GM23338 (cell line): ENCODE measurements around the gene RNF220. TPM values are rescaled to one million over a fixed set of nuclear protein-coding genes. Genes with fewer than 3 reads are reported as not detected.
A peak's percentile ranks its signal among the peaks of the same experiment; 100 is the strongest.

Experiments
- ATAC-seq: fragments of 200-7000 bp; cut with Tn5 transposase; 3 replicates; pipeline ENCODE4 v1.9.1; 2020
- DNase-seq: peaks from one replicate; pipeline ENCODE4 v3.0.0-alpha.2; 2015; ENCODE audit warnings: low spot score
- H2AFZ ChIP-seq: fragments of 200-600 bp; sonication (generic); 2 replicates; pipeline ENCODE4 v1.8.0; 2016; ENCODE audit warnings: antibody characterized with exemption, mild to moderate bottlenecking, moderate library complexity
- H3F3A ChIP-seq: fragments of 200-600 bp; sonication (generic); replicated peaks from 2 replicates; pipeline ENCODE4 v1.8.0; 2017; ENCODE audit warnings: antibody characterized with exemption, mixed run types, low read depth
- H3K27ac ChIP-seq: fragments of 200-600 bp; sonication (generic); 2 replicates; pipeline ENCODE4 v1.6.1; 2016; ENCODE audit warnings: low read depth
- H3K27me3 ChIP-seq: fragments of 200-600 bp; sonication (generic); 2 replicates; pipeline ENCODE4 v1.8.0; 2016; ENCODE audit warnings: mild to moderate bottlenecking, mixed run types, moderate library complexity; ENCODE audit not compliant: insufficient read depth
- H3K36me3 ChIP-seq: fragments of 200-600 bp; sonication (generic); 2 replicates; pipeline ENCODE4 v1.8.0; 2016; ENCODE audit warnings: mild to moderate bottlenecking; ENCODE audit not compliant: insufficient read depth
- H3K4me1 ChIP-seq: fragments of 200-600 bp; sonication (generic); 2 replicates; pipeline ENCODE4 v1.8.0; 2016; ENCODE audit warnings: mild to moderate bottlenecking, moderate library complexity; ENCODE audit not compliant: insufficient read depth
- H3K4me2 ChIP-seq: fragments of 200-600 bp; sonication (generic); 2 replicates; pipeline ENCODE4 v1.7.1; 2017; ENCODE audit warnings: mixed run types
- H3K4me3 ChIP-seq: fragments of 200-600 bp; sonication (generic); 2 replicates; pipeline ENCODE4 v1.6.1; 2016; ENCODE audit warnings: mixed run types
- H3K79me2 ChIP-seq: fragments of 200-600 bp; sonication (generic); replicated peaks from 2 replicates; pipeline ENCODE4 v1.8.0; 2017; ENCODE audit warnings: mild to moderate bottlenecking; ENCODE audit not compliant: insufficient read depth
- H3K9me2 ChIP-seq: fragments of 200-600 bp; sonication (generic); 2 replicates; pipeline ENCODE4 v1.8.0; 2017; ENCODE audit not compliant: insufficient read depth
- H4K20me1 ChIP-seq: fragments of 200-600 bp; sonication (generic); replicated peaks from 2 replicates; pipeline ENCODE4 v1.8.0; 2017; ENCODE audit warnings: mild to moderate bottlenecking; ENCODE audit not compliant: insufficient read depth
- H3K27ac Mint-ChIP-seq: 2 replicates; pipeline ENCODE4 v1.8.0; 2020; ENCODE audit warnings: inconsistent platforms, mild to moderate bottlenecking, moderate library complexity, mixed read lengths
- H3K27me3 Mint-ChIP-seq: 3 replicates; pipeline ENCODE4 v1.8.0; 2022; ENCODE audit warnings: low read depth, mild to moderate bottlenecking, moderate library complexity, mixed read lengths, inconsistent platforms; ENCODE audit not compliant: insufficient read depth, poor library complexity
- H3K36me3 Mint-ChIP-seq: 3 replicates; pipeline ENCODE4 v1.8.0; 2021; ENCODE audit warnings: low read depth, mild to moderate bottlenecking, inconsistent platforms, moderate library complexity, mixed read lengths
- H3K4me1 Mint-ChIP-seq: 3 replicates; pipeline ENCODE4 v1.8.0; 2020; ENCODE audit warnings: mild to moderate bottlenecking, inconsistent platforms, mixed read lengths
- H3K4me3 Mint-ChIP-seq: 3 replicates; pipeline ENCODE4 v1.8.0; 2021; ENCODE audit warnings: moderate library complexity, mild to moderate bottlenecking, inconsistent platforms, mixed read lengths
- H3K9me3 Mint-ChIP-seq: 3 replicates; pipeline ENCODE4 v1.8.0; 2020; ENCODE audit warnings: moderate library complexity, mild to moderate bottlenecking, inconsistent platforms, mixed read lengths
- CREB1 ChIP-seq: fragments of 250-450 bp; sonication (Bioruptor Pico); IDR thresholded peaks from 2 replicates; pipeline ENCODE4 v1.5.0; 2020; ENCODE audit warnings: low read depth, mild to moderate bottlenecking, moderate library complexity
- CTCF ChIP-seq, 2 experiments: fragments of 200-600 bp in 1 of 2; sonication (generic) in 1 of 2; conservative IDR thresholded peaks; 2 replicates each; pipeline versions ENCODE4 v1.5.1 to v1.6.1; 2016 to 2017; ENCODE audit warnings: antibody characterized with exemption in 2 of 2, low read depth in 2 of 2, mild to moderate bottlenecking in 2 of 2, moderate library complexity in 1 of 2
- ETS1 ChIP-seq: IDR thresholded peaks from 2 replicates; pipeline ENCODE4 v1.6.1; 2016; ENCODE audit warnings: antibody characterized with exemption
- EZH2 ChIP-seq: fragments of 200-600 bp; sonication (generic); IDR thresholded peaks from one replicate; pipeline ENCODE4 v1.8.0; 2017; ENCODE audit warnings: antibody characterized with exemption, mild to moderate bottlenecking, low read depth; ENCODE audit not compliant: unreplicated experiment
- EZH2phosphoT487 ChIP-seq: fragments of 200-600 bp; sonication (generic); IDR thresholded peaks from one replicate; pipeline ENCODE4 v1.8.1; 2018; ENCODE audit warnings: antibody characterized with exemption; ENCODE audit not compliant: unreplicated experiment
- JUNB ChIP-seq: IDR thresholded peaks from one replicate; pipeline ENCODE4 v1.6.1; 2016; ENCODE audit warnings: antibody characterized with exemption; ENCODE audit not compliant: unreplicated experiment
- NANOG ChIP-seq: IDR thresholded peaks from 2 replicates; pipeline ENCODE4 v1.6.1; 2016; ENCODE audit warnings: antibody characterized with exemption, borderline replicate concordance
- POLR2AphosphoS5 ChIP-seq: IDR thresholded peaks from 2 replicates; pipeline ENCODE4 v1.6.1; 2016; ENCODE audit warnings: antibody characterized with exemption, low read depth
- REST ChIP-seq: IDR thresholded peaks from one replicate; pipeline ENCODE4 v1.6.1; 2018; ENCODE audit warnings: antibody characterized with exemption; ENCODE audit not compliant: unreplicated experiment
- STAT1 ChIP-seq: IDR thresholded peaks from one replicate; pipeline ENCODE4 v1.6.1; 2016; ENCODE audit warnings: antibody characterized with exemption; ENCODE audit not compliant: unreplicated experiment
- ZNF114 ChIP-seq: fragments of 250-450 bp; sonication (Bioruptor Pico); IDR thresholded peaks from 2 replicates; pipeline ENCODE4 v1.5.0; 2020; ENCODE audit warnings: mild to moderate bottlenecking, moderate library complexity
- ZNF331 ChIP-seq: fragments of 250-450 bp; sonication (Bioruptor Pico); IDR thresholded peaks from 2 replicates; pipeline ENCODE4 v1.5.0; 2020; ENCODE audit warnings: low read depth, mild to moderate bottlenecking, moderate library complexity
- polyA plus RNA-seq: library from polyadenylated mRNA; unstranded; fragments of >200 nt; fragmentation: Nextera tagmentation; extraction: Ambion mirVana; gene quantifications from 2 replicates; pipeline ENCODE4 v1.2.1, GENCODE V29; 2016
- total RNA-seq: library from RNA; depleted of rRNA; stranded (reverse); fragments of >200 nt; shearing (Covaris generic); gene quantifications from 2 replicates; pipeline ENCODE4 v1.2.3, GENCODE V29; 2014

Gene RNF220
- total and polyA plus RNA-seq, 2 experiments from 2014 or later = 72.8 to 168 TPM

GRCh38 chr1:44422161-44422560 lies 17.1 kb downstream of the RNF220 start:
- peak overlapping the region; percentile 49 for H3K27ac Mint-ChIP-seq
- peaks cover 66% of the 10 kb centered on the region for H3K79me2 ChIP-seq
- peaks cover 3% of the 10 kb centered on the region for H3K27me3 Mint-ChIP-seq
- H3K36me3 Mint-ChIP-seq = no peaks in the 10 kb centered on the region
- peak overlapping the region; percentile 64; the same call in 1 of the 2 replicates for H3K27ac ChIP-seq
- H3K27me3 ChIP-seq = 0 out of 2 replicates have a peak, but pooled peaks cover 4% of the 10 kb centered on the region
- peaks cover 67% of the 10 kb centered on the region for H3K4me1 Mint-ChIP-seq
- no peaks in the 10 kb centered on the region for H3K36me3 ChIP-seq
- no peaks in the 10 kb centered on the region for H3K9me2 ChIP-seq
- no peaks in the 10 kb centered on the region for H3K9me3 Mint-ChIP-seq
- H3K4me1 ChIP-seq = peaks cover 50% of the 10 kb centered on the region
- H3K4me2 ChIP-seq = peak overlapping the region; percentile 65
- no peaks in the 10 kb centered on the region for H4K20me1 ChIP-seq
- peak overlapping the region; percentile 5; the same call in 1 of the 2 replicates for H3K4me3 ChIP-seq
- peaks cover 11% of the 10 kb centered on the region; the same call in 1 of the 2 replicates for H3F3A ChIP-seq
- no peak overlapping the region for H2AFZ ChIP-seq
- ATAC-seq (no peak), DNase-seq (peak; percentile 54)
- TF ChIP-seq ETS1 (no peak), STAT1 (no peak), EZH2 (no peak), POLR2AphosphoS5 (no peak), ZNF331 (no peak), NANOG (no peak)
- no peak overlapping the region; the same call in 2 of the 3 replicates for H3K4me3 Mint-ChIP-seq

GRCh38 chr1:44423591-44424537 lies 18.8 kb downstream of the RNF220 start:
- no peaks in the 10 kb centered on the region for H3K36me3 ChIP-seq
- no peaks in the 10 kb centered on the region for H4K20me1 ChIP-seq
- peaks cover 10% of the 10 kb centered on the region; the same call in 1 of the 2 replicates for H3F3A ChIP-seq
- H3K27ac ChIP-seq = peak overlapping the region; percentile 53; the same call in 1 of the 2 replicates
- no peak overlapping the region for H2AFZ ChIP-seq
- H3K4me2 ChIP-seq = peak overlapping the region; percentile 69
- Mint-ChIP-seq H3K36me3 (no peaks in the 10 kb centered on the region), H3K4me3 (no peak overlapping the region), H3K27ac (no peak overlapping the region), H3K4me1 (peaks cover 76% of the 10 kb centered on the region), H3K27me3 (no peaks in the 10 kb centered on the region), H3K9me3 (no peaks in the 10 kb centered on the region)
- DNase-seq (peak; percentile 63), ATAC-seq (peak; percentile 15)
- H3K4me3 ChIP-seq = peak overlapping the region; percentile 38; the same call in 1 of the 2 replicates
- H3K4me1 ChIP-seq = peaks cover 62% of the 10 kb centered on the region
- H3K79me2 ChIP-seq = peaks cover 76% of the 10 kb centered on the region
- H3K9me2 ChIP-seq = no peaks in the 10 kb centered on the region
- no peaks in the 10 kb centered on the region for H3K27me3 ChIP-seq
- no peak for TF ChIP-seq EZH2phosphoT487
- no peak for TF ChIP-seq CTCF (conservative IDR thresholded peaks at IDR 0.05; ENCODE audit: low read depth in 2 of 2)
- no peak for TF ChIP-seq POLR2AphosphoS5
- TF ChIP-seq STAT1 = no peak
- no peak for TF ChIP-seq REST
- TF ChIP-seq EZH2 = no peak
- TF ChIP-seq NANOG = no peak
- no peak for TF ChIP-seq ZNF114
- TF ChIP-seq CREB1 = no peak
- no peak for TF ChIP-seq JUNB
- TF ChIP-seq ZNF331 = no peak
- TF ChIP-seq ETS1 = no peak
